Neuronal stem cell (in vitro differentiated cells): ENCODE measurements around the gene ILK.

ENCODE experiments used
- DNase-seq: peaks from one replicate; pipeline ENCODE4 v3.0.0-alpha.2; 2013; ENCODE audit warnings: low spot score
- H2AFZ ChIP-seq: one replicate; pipeline ENCODE4 v1.6.1; 2013; ENCODE audit warnings: mild to moderate bottlenecking, low read length, inconsistent platforms
- H2AK5ac ChIP-seq: 2 replicates; pipeline ENCODE4 v1.6.1; 2013; ENCODE audit warnings: low read depth, mild to moderate bottlenecking, inconsistent platforms, low read length, moderate library complexity, mixed read lengths
- H2BK120ac ChIP-seq: 2 replicates; pipeline ENCODE4 v1.6.1; 2013; ENCODE audit warnings: low read depth, mild to moderate bottlenecking, inconsistent platforms, low read length, moderate library complexity, mixed read lengths
- H2BK12ac ChIP-seq: one replicate; pipeline ENCODE4 v1.6.1; 2013; ENCODE audit warnings: low read length, inconsistent platforms
- H2BK15ac ChIP-seq: 2 replicates; pipeline ENCODE4 v1.6.1; 2013; ENCODE audit warnings: mild to moderate bottlenecking, low read length, inconsistent platforms, mixed read lengths
- H2BK5ac ChIP-seq: one replicate; pipeline ENCODE4 v1.6.1; 2013; ENCODE audit warnings: inconsistent platforms, mild to moderate bottlenecking, low read length, moderate library complexity
- H3K14ac ChIP-seq: one replicate; pipeline ENCODE4 v1.6.1; 2013; ENCODE audit warnings: low read length, inconsistent platforms
- H3K18ac ChIP-seq: 2 replicates; pipeline ENCODE4 v1.6.1; 2013; ENCODE audit warnings: low read length, inconsistent platforms
- H3K23ac ChIP-seq: 2 replicates; pipeline ENCODE4 v1.6.1; 2013; ENCODE audit warnings: low read depth, mild to moderate bottlenecking, mixed read lengths, low read length, inconsistent platforms; ENCODE audit not compliant: poor library complexity
- H3K27ac ChIP-seq: replicated peaks from 3 replicates; pipeline ENCODE4 v1.5.1; 2013; ENCODE audit warnings: low read length, inconsistent platforms
- H3K27me3 ChIP-seq, 3 experiments: 2 replicates each; pipeline ENCODE4 v1.6.1; 2013; ENCODE audit warnings: low read length in 3 of 3, mild to moderate bottlenecking in 2 of 3, inconsistent platforms in 1 of 3, low read depth in 1 of 3, mixed read lengths in 1 of 3, moderate library complexity in 1 of 3; ENCODE audit not compliant: control insufficient read depth in 3 of 3, insufficient read depth in 3 of 3
- H3K36me3 ChIP-seq, 2 donors: replicated peaks in 1 of 2; 2 replicates each; pipeline ENCODE4 v1.6.1; 2013; ENCODE audit warnings: low read length in 2 of 2; ENCODE audit not compliant: control insufficient read depth in 2 of 2, insufficient read depth in 2 of 2
- H3K4ac ChIP-seq: 2 replicates; pipeline ENCODE4 v1.6.1; 2013; ENCODE audit warnings: inconsistent platforms, mild to moderate bottlenecking, low read length, moderate library complexity
- H3K4me1 ChIP-seq, 2 donors: 1 replicate in 1 of 2; 2 replicates in 1 of 2; pipeline ENCODE4 v1.6.1; 2013; ENCODE audit warnings: low read length in 2 of 2, low read depth in 1 of 2; ENCODE audit not compliant: control insufficient read depth in 2 of 2, insufficient read depth in 1 of 2
- H3K4me2 ChIP-seq: one replicate; pipeline ENCODE4 v1.6.1; 2013; ENCODE audit warnings: mild to moderate bottlenecking, low read length, inconsistent platforms; ENCODE audit not compliant: insufficient read depth, poor library complexity, severe bottlenecking
- H3K4me3 ChIP-seq, 2 donors: 2 replicates each; pipeline ENCODE4 v1.5.1; 2013; ENCODE audit warnings: low read length in 2 of 2, mild to moderate bottlenecking in 2 of 2, inconsistent platforms in 1 of 2, moderate library complexity in 1 of 2
- H3K79me1 ChIP-seq: one replicate; pipeline ENCODE4 v1.6.1; 2013; ENCODE audit warnings: low read depth, mild to moderate bottlenecking, inconsistent platforms, low read length, moderate library complexity
- H3K9ac ChIP-seq: one replicate; pipeline ENCODE4 v1.6.1; 2013; ENCODE audit warnings: mild to moderate bottlenecking, low read depth, low read length, inconsistent platforms; ENCODE audit not compliant: poor library complexity
- H3K9me3 ChIP-seq, 2 donors: replicated peaks in 1 of 2; 2 replicates each; pipeline versions ENCODE3 to v1.6.1; 2013; ENCODE audit warnings: low read length in 2 of 2, mild to moderate bottlenecking in 2 of 2, inconsistent platforms in 1 of 2, low read depth in 1 of 2, mixed read lengths in 1 of 2, moderate library complexity in 1 of 2; ENCODE audit not compliant: control insufficient read depth in 2 of 2, insufficient read depth in 1 of 2
- H4K8ac ChIP-seq: one replicate; pipeline ENCODE4 v1.6.1; 2013; ENCODE audit warnings: low read depth, mild to moderate bottlenecking, inconsistent platforms, low read length, moderate library complexity
- H4K91ac ChIP-seq: one replicate; pipeline ENCODE4 v1.6.1; 2013; ENCODE audit warnings: low read length, low read depth, mild to moderate bottlenecking, inconsistent platforms; ENCODE audit not compliant: poor library complexity
- WGBS, 2 donors: extraction: QIAGEN DNeasy Blood & Tissue Kit; methylation state at CpG; one replicate each; pipeline ENCODE4 v1.1.7; 2013; ENCODE audit warnings: missing lambda C conversion rate in 2 of 2, mixed read lengths in 1 of 2; ENCODE audit not compliant: insufficient read length in 2 of 2, insufficient replicate concordance in 1 of 2; ENCODE audit errors: extremely low coverage in 2 of 2; 5-methylcytosine and 5-hydroxymethylcytosine counted together

ILK gene

GRCh38 chr11:6570691-6571427 is 32.7 kb upstream of the ILK start:
- Histone ChIP-seq H2BK5ac (no peak overlapping the region), H3K36me3 (no peaks in the 10 kb centered on the region), H4K8ac (no peak overlapping the region), H2BK15ac (peak overlapping the region; percentile 21), H3K14ac (peak overlapping the region; percentile 50), H3K9ac (no peak overlapping the region), H3K4ac (peak overlapping the region; percentile 44), H2BK12ac (no peak overlapping the region), H4K91ac (no peak overlapping the region), H3K23ac (peak overlapping the region; percentile 53), H3K27me3 (no peaks in the 10 kb centered on the region), H3K27ac (no peak overlapping the region), H2BK120ac (no peak overlapping the region), H2AK5ac (peak overlapping the region; percentile 60), H2AFZ (no peak overlapping the region), H3K4me3 (peak overlapping the region in 1 of 2 donors; percentile 47), H3K79me1 (no peaks in the 10 kb centered on the region), H3K4me2 (no peak overlapping the region), H3K9me3 (no peaks in the 10 kb centered on the region), H3K4me1 (no peaks in the 10 kb centered on the region), H3K18ac (peak overlapping the region; percentile 29)
- no CpG with 5 or more reads among the region's 62 CpGs for WGBS, 2 donors
- DNase-seq: no peak

GRCh38 chr11:6571434-6572008 is 32.1 kb upstream of the ILK start:
- Histone ChIP-seq H3K14ac (no peak overlapping the region), H3K4me2 (no peak overlapping the region), H3K79me1 (no peaks in the 10 kb centered on the region), H2AK5ac (peak overlapping the region; percentile 60), H4K91ac (no peak overlapping the region), H4K8ac (no peak overlapping the region), H3K18ac (peak overlapping the region; percentile 48), H3K27ac (no peak overlapping the region), H3K4me3 (peak overlapping the region in 1 of 2 donors; percentile 52), H3K36me3 (no peaks in the 10 kb centered on the region), H3K9ac (no peak overlapping the region), H3K9me3 (no peaks in the 10 kb centered on the region), H3K4ac (no peak overlapping the region), H2BK15ac (peak overlapping the region; percentile 21), H2BK5ac (no peak overlapping the region), H3K4me1 (no peaks in the 10 kb centered on the region), H2BK12ac (no peak overlapping the region), H2AFZ (no peak overlapping the region), H3K23ac (peak overlapping the region; percentile 32), H3K27me3 (no peaks in the 10 kb centered on the region), H2BK120ac (no peak overlapping the region)
- DNase-seq: no peak
- WGBS, 2 donors: 100% methylated on average over 3 of the region's 22 CpGs; no CpG with 5 or more reads in 1 of the 2 donors

- Histone ChIP-seq H2BK120ac (no peak overlapping the region), H2BK5ac (no peak overlapping the region), H3K27me3 (no peaks in the 10 kb centered on the region), H3K18ac (no peak overlapping the region), H3K14ac (no peak overlapping the region), H3K9ac (no peak overlapping the region), H2BK12ac (no peak overlapping the region), H3K36me3 (no peaks in the 10 kb centered on the region), H2AFZ (no peak overlapping the region), H2BK15ac (no peak overlapping the region), H2AK5ac (no peak overlapping the region), H4K91ac (no peak overlapping the region), H3K4me3 (no peak overlapping the region), H3K4ac (no peak overlapping the region), H3K4me2 (no peak overlapping the region), H3K4me1 (no peaks in the 10 kb centered on the region), H3K27ac (no peak overlapping the region), H3K23ac (no peak overlapping the region), H4K8ac (no peak overlapping the region), H3K9me3 (no peaks in the 10 kb centered on the region), H3K79me1 (no peaks in the 10 kb centered on the region)
- WGBS, 2 donors: no CpG with 5 or more reads among the region's 2 CpGs
- DNase-seq: no peak
These were observed 31.4 kb upstream of the ILK start for GRCh38 chr11:6572215-6572614.

- H3K79me1 ChIP-seq: no peaks in the 10 kb centered on the region
- no peak for DNase-seq
- no peak overlapping the region for H3K27ac ChIP-seq
- no CpG with 5 or more reads among the region's 6 CpGs for WGBS, 2 donors
- no peak overlapping the region for H2BK15ac ChIP-seq
- no peak overlapping the region for H4K8ac ChIP-seq
- H3K14ac ChIP-seq: no peak overlapping the region
- H4K91ac ChIP-seq: no peak overlapping the region
- no peaks in the 10 kb centered on the region for H3K4me1 ChIP-seq
- no peaks in the 10 kb centered on the region for H3K27me3 ChIP-seq
- H2BK120ac ChIP-seq: no peak overlapping the region
- no peak overlapping the region for H3K18ac ChIP-seq
- H3K36me3 ChIP-seq: no peaks in the 10 kb centered on the region
- H3K9me3 ChIP-seq: no peaks in the 10 kb centered on the region
- H2AK5ac ChIP-seq: no peak overlapping the region
- no peak overlapping the region for H3K4ac ChIP-seq
- H2BK5ac ChIP-seq: no peak overlapping the region
- no peak overlapping the region for H3K23ac ChIP-seq
- H2BK12ac ChIP-seq: no peak overlapping the region
- no peak overlapping the region for H3K4me3 ChIP-seq
- no peak overlapping the region for H3K9ac ChIP-seq
- no peak overlapping the region for H2AFZ ChIP-seq
- no peak overlapping the region for H3K4me2 ChIP-seq
These were observed 28.5 kb upstream of the ILK start for GRCh38 chr11:6574816-6575715.
